Measurements from ENCODE around the gene CHRNA7.

Gene CHRNA7

DNA sequence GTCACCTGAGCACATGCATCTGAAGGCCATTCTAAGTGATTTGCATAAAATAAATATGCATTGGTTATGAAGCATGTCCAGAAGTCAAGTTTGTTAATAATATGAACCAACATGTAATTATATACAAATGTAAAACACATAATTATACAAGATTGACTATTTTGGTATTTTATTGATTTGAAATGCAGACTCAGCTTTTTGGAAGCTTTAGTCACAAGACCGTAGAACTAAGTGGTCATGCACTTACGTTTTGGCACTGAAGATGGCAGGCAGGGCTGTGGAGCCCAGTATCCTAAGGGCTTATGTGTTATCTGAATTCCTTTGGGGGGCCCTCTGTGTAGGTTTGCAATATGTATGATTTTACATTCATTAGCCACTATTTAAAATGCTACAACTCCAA is 5.0 kb downstream of the CHRNA7 start:
- H3K4me1 ChIP-seq (ENCODE audit: insufficient read depth, low read length): 0 out of 2 replicates have a peak, but pooled peaks cover 5% of the 10 kb centered on the region

DNA sequence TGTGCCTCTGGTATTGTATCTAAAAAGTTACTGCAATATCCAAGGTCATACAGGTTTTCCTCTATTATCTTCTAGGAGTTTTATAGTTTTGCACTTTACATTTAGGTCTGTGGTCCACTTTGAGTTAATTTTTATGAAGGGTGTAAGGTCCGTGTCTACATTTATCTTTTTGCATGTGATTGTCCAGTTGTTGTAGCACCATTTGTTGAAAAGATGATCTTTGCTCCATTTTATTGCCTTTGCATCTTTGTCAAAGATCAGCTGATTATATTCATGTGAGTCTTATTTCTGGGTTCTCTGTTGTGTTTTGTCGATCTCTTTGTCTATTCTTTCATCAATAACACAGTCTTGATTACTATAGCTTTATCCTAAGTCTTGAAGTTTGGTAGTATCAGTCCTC is 6.7 kb downstream of the CHRNA7 start:
- Histone ChIP-seq H3K9me3 (ENCODE audit: control insufficient read depth, insufficient read depth, low read length) (no peaks in the 10 kb centered on the region), H3K9ac (ENCODE audit: low read depth, low read length) (no peak overlapping the region), H3K4me1 (ENCODE audit: insufficient read depth, low read length) (peaks cover 7% of the 10 kb centered on the region), H3K36me3 (ENCODE audit: insufficient read depth, low read length) (no peaks in the 10 kb centered on the region)

More for the DNA sequence above, 5.0 kb downstream of the CHRNA7 start:
- H3K9ac ChIP-seq (ENCODE audit: low read depth, low read length): no peak overlapping the region
- no peaks in the 10 kb centered on the region for H3K9me3 ChIP-seq (ENCODE audit: control insufficient read depth, insufficient read depth, low read length)
- no peaks in the 10 kb centered on the region for H3K36me3 ChIP-seq (ENCODE audit: insufficient read depth, low read length)

DNA sequence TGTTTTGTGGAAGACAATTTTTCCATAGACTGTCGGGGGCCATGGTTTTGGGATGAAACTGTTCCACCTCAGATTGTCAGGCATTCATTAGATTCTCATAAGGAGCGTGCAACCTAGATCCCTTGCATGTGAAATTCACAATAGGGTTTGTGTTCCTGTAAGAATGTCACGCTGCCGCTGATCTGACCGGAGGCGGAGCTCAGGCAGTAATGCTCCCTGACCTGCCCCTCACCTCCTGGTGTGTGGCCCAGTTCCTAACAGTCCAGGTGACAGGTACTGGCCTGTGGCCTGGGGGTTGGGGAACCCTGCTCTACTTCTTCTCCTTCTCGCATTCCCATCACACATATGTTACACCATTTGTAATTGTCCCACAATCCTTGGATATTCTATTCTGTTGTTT is 11.0 kb downstream of the CHRNA7 start:
- H3K9ac ChIP-seq (ENCODE audit: low read depth, low read length): no peak overlapping the region
- H3K4me1 ChIP-seq (ENCODE audit: insufficient read depth, low read length): peaks cover 13% of the 10 kb centered on the region
- H3K9me3 ChIP-seq (ENCODE audit: control insufficient read depth, insufficient read depth, low read length): no peaks in the 10 kb centered on the region
- H3K36me3 ChIP-seq (ENCODE audit: insufficient read depth, low read length): no peaks in the 10 kb centered on the region

DNA sequence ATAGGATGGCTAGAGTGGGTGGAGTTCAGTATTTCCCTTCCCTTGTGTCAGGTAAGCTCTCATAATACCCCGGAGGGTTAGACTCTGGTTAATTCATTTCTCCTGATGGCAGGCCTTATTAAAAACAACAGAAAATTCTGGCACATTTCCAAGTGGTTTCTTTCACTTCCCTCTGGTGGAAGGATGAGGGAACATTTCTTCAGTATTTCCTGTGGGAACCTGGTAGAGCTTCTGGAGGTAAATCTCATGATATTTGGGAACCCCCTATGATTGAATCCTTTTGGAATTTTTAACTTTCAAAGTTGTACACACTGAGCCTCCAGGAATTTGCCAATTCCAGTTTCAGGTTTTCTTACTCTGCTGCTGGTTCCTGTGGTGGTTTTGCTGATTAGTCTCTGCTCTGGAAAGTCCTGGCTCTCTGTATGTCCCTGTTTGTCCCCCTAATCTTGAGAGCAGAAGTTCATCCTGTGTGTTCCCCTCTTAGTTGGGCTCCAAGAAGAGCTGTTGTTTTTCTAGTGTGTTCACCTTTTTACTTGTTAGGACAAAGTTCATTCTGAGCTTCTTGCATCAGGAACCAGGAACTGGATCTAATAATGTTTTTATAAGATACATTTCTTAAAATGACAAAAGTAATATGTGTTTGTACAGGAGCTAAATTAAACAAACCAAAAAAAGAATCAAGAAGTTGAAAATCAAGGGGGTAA is 12.1 kb downstream of the CHRNA7 start:
- Histone ChIP-seq H3K36me3 (ENCODE audit: insufficient read depth, low read length) (no peaks in the 10 kb centered on the region), H3K4me1 (ENCODE audit: insufficient read depth, low read length) (peaks cover 13% of the 10 kb centered on the region), H3K9me3 (ENCODE audit: control insufficient read depth, insufficient read depth, low read length) (no peaks in the 10 kb centered on the region), H3K9ac (ENCODE audit: low read depth, low read length) (no peak overlapping the region)

DNA sequence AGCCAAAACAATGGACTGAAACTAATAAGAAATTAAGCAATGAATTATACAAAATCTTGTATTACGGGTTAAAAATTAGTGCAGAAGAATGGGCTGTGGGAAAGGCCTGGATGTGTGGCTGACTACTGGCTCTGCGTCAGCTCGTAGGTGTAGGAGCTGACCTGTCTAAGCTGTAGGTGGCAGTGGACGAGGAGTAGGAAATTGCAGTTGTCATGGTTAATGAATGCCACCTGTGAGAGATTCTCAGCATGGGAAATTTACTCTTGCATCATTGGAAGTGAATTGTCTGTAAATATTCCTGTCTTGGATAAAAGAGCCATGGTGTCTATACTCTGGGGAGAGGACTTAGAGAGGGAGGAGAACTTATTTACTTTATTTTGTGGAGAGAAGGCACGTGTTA is 23.4 kb downstream of the CHRNA7 start:
- Histone ChIP-seq H3K4me1 (ENCODE audit: insufficient read depth, low read length) (no peaks in the 10 kb centered on the region), H3K36me3 (ENCODE audit: insufficient read depth, low read length) (no peaks in the 10 kb centered on the region), H3K9me3 (ENCODE audit: control insufficient read depth, insufficient read depth, low read length) (peaks cover 5% of the 10 kb centered on the region; the same call in 1 of the 2 replicates), H3K9ac (ENCODE audit: low read depth, low read length) (no peak overlapping the region)

DNA sequence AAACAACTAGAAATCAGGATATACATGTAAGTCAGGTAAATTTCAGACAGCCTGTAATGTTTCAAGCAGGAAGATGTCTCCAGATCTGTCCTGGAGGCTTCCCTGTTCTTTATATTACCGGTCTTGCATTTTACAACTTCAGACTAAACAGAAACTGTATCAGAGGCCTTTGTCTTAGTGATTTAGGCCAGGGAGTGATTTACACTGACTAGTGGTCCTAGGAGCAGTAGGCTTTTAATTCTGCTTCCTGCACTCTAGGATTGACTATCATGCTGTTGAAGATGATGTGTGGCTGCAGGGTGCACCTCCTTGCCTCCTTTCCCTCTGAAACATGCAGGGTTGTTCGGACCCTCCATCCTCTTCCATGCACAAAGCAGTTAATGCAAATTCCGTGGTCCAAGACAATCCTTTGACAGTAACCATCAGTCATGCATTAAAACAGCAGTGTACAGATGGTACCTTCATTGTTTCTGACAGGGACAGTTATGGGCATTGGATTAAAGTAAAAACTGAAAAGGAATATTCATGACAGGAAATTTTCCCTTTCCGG is 27.6 kb downstream of the CHRNA7 start:
- no peaks in the 10 kb centered on the region for H3K9me3 ChIP-seq (ENCODE audit: control insufficient read depth, insufficient read depth, low read length)

DNA sequence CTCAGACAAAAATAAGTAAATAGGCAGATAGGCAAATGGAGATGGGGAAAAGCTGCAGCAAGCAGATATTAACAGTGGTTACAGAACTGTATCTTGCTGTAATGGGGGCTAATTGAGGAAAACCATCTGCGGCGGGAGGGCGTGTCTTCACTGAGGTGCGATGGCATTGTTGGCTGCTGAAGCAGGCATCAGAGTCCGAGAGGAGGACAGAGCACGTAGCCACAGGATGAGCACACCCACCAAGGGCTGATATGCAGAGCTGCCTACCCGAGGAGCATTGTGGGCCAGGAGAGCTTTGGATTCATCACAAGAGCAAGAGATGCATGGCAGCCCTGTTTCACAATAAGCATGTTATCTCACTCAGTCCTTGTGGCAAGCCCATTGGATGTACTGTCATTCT is 30.4 kb downstream of the CHRNA7 start:
- H3K9me3 ChIP-seq (ENCODE audit: control insufficient read depth, insufficient read depth, low read length): peaks cover 7% of the 10 kb centered on the region
- no peaks in the 10 kb centered on the region for H3K36me3 ChIP-seq (ENCODE audit: insufficient read depth, low read length)
- H3K4me1 ChIP-seq (ENCODE audit: insufficient read depth, low read length): no peaks in the 10 kb centered on the region
- H3K9ac ChIP-seq (ENCODE audit: low read depth, low read length): no peak overlapping the region

More for the DNA sequence above, 27.6 kb downstream of the CHRNA7 start:
- Histone ChIP-seq H3K4me1 (ENCODE audit: insufficient read depth, low read length) (no peaks in the 10 kb centered on the region), H3K9ac (ENCODE audit: low read depth, low read length) (no peak overlapping the region), H3K36me3 (ENCODE audit: insufficient read depth, low read length) (no peaks in the 10 kb centered on the region)

DNA sequence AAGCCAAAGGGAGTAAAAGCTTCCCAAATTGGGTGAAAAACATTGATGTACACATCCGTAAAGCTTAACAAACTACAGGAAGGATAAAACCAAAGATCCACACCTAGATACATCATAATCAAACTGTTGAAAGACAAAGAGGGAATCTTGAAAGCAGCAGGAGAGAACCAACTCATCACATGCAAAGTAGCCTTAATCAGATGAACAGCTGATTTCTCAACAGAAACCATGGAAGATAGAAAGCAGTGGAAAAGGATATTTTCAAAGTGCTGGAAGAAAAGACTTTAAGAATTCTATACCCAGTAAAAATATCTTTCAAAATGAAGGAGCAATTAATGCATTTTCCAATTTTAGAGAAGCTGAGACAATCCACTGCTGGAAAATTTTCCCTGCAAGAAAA is 36.8 kb downstream of the CHRNA7 start:
- Histone ChIP-seq H3K4me1 (ENCODE audit: insufficient read depth, low read length) (no peaks in the 10 kb centered on the region), H3K36me3 (ENCODE audit: insufficient read depth, low read length) (no peaks in the 10 kb centered on the region), H3K9me3 (ENCODE audit: control insufficient read depth, insufficient read depth, low read length) (peaks cover 14% of the 10 kb centered on the region), H3K9ac (ENCODE audit: low read depth, low read length) (no peak overlapping the region)

DNA sequence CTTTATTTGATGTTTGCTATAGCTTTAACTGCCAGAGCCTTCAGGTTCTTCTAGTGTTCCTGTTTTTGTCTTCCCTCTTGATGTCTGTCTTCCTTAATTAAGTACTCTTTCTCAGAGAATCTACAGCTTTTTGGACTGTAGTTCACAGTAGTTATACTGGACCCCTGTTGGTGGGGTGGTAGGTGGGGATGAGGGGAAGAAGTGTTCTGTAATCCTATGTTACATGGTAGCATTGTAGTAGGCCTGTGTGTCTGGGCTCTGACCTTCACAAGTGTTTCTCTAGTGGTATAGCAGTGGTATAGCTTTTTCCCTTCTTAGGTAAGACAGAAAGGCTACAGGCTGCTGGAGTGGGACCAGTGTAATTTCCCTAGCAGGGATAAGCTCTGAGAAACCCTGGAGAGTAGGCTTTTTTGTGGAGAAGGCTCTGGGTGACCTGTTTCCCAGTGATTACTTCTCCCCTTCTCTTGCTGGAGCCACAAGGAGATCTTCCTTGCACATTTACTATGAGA is 59.6 kb downstream of the CHRNA7 start:
- peaks cover 8% of the 10 kb centered on the region; the same call in 1 of the 2 replicates for H3K4me1 ChIP-seq (ENCODE audit: insufficient read depth, low read length)
- H3K9me3 ChIP-seq (ENCODE audit: control insufficient read depth, insufficient read depth, low read length): 0 out of 2 replicates have a peak, but pooled peaks cover 2% of the 10 kb centered on the region
- no peak overlapping the region for H3K9ac ChIP-seq (ENCODE audit: low read depth, low read length)
- no peaks in the 10 kb centered on the region for H3K36me3 ChIP-seq (ENCODE audit: insufficient read depth, low read length)

DNA sequence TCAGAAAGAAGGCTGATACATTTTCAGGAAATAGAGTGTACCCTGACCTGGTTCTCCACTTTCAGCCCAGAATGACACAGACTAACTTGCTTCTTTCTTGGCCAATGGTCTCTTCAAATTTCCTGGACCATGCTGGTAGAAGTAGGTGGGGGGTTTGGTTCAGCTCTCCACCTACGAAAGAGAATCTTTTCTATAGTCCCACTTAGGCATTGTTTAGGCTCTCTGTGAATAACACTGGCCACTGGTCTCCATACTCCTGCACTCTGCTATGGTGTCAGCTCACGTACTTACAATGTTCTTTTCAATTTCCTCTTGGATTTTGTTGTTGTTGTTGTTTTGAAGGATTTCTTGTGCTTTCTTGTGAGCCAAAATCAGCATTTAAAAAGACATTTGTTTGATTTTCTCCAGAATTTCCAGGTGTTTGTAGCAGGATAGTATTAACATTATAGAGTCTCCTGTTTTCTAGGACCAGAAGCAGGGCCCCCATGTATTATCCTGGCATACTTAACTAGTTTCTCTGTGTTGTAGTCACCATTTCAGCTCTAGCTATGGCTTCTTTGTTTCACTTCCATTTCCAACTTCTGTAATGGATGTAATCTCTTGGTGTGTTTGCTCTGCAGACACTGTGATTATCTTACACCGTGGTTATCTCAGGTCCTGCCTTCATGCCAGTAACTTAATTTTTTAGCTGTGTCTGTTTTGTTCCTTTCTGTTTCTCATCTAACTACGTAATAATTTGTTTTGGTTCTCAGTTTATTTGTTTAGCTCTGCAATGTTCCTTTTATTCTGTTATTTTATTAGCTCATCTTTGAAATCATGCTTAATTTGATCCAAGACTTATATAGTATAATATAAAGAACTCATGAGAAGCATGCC is 61.4 kb downstream of the CHRNA7 start:
- Histone ChIP-seq H3K4me1 (ENCODE audit: insufficient read depth, low read length) (peaks cover 11% of the 10 kb centered on the region; the same call in 1 of the 2 replicates), H3K9me3 (ENCODE audit: control insufficient read depth, insufficient read depth, low read length) (0 out of 2 replicates have a peak, but pooled peaks cover 2% of the 10 kb centered on the region), H3K9ac (ENCODE audit: low read depth, low read length) (no peak overlapping the region), H3K36me3 (ENCODE audit: insufficient read depth, low read length) (no peaks in the 10 kb centered on the region)

DNA sequence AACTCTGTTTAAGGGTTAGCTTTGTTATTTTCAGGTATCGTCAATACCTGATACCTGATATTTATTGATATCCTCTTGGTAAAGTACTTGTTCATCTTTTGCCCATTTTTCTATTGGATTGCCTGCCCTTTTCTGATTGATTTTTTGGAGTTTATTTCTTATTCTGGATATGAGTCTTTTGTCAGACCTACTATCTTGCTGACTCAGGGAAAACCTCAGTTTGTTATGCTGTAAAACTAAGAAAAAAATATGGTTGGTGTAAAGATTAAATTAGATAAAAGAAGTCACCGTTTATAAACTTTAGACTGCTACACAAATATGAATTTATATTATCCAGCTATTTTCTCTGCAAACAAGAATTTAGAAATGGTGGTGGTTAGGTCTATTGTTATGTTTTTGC is 65.9 kb downstream of the CHRNA7 start:
- no peak overlapping the region for H3K9ac ChIP-seq (ENCODE audit: low read depth, low read length)
- H3K9me3 ChIP-seq (ENCODE audit: control insufficient read depth, insufficient read depth, low read length): no peaks in the 10 kb centered on the region
- H3K36me3 ChIP-seq (ENCODE audit: insufficient read depth, low read length): no peaks in the 10 kb centered on the region
- peaks cover 33% of the 10 kb centered on the region for H3K4me1 ChIP-seq (ENCODE audit: insufficient read depth, low read length)

DNA sequence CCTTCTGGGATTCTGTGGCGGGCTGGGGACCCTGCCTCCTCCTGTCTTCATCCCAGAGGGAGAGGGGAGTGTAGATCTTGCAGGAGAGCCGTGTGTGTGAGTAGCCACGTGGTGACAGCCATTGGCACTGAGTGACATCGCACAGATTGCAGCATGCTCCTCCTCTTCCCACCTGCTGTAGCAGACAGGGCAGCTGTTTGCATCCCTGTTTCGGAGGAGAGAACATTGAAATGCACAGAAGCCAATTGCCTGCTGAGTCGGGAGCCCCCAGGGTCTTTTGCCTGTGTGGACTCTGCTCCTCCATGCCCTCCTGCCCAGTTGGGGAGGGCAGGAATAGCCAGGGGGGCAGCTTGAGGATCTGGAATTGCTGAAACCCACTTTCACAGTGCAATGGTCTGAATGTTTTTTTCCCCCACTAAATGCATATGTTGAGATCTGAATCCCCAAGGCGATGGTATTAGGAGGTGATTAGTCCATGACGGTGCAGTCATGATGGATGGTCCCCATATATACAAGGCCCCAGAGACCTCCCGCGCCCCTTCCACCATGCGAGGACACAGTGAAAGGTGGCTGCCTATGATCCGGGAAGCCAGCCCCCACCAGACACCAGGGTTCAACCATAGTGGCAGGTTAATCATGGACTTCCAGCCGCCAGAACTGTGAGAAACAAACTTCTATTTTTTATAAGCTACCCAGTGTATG is 66.8 kb downstream of the CHRNA7 start:
- H3K36me3 ChIP-seq (ENCODE audit: insufficient read depth, low read length): no peaks in the 10 kb centered on the region
- no peak overlapping the region for H3K9ac ChIP-seq (ENCODE audit: low read depth, low read length)
- peaks cover 28% of the 10 kb centered on the region for H3K4me1 ChIP-seq (ENCODE audit: insufficient read depth, low read length)
- H3K9me3 ChIP-seq (ENCODE audit: control insufficient read depth, insufficient read depth, low read length): no peaks in the 10 kb centered on the region

DNA sequence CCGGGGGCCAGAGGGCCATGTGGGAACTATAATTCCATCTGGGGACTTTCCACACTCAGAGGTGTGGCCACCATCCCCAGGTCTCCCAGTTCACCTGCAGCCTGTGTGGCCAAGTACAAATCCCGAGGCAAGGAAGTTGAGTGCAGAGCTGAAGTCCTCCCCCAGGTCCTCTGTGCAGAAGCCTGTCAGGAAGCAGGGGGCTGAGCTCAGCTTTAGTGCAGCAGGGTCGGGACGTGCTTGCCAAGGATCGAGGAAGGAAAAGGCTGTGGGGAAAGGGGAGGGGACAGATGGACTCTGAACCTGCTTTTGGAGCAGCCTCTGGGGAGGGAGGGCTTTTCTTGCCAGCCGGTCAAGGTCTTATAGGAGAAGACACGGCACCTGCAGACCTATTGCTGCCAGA is 67.7 kb downstream of the CHRNA7 start:
- no peaks in the 10 kb centered on the region for H3K36me3 ChIP-seq (ENCODE audit: insufficient read depth, low read length)
- no peaks in the 10 kb centered on the region for H3K9me3 ChIP-seq (ENCODE audit: control insufficient read depth, insufficient read depth, low read length)
- H3K4me1 ChIP-seq (ENCODE audit: insufficient read depth, low read length): peaks cover 28% of the 10 kb centered on the region
- no peak overlapping the region for H3K9ac ChIP-seq (ENCODE audit: low read depth, low read length)
